ENCODE measurements around the gene ATP2A1.
"Not testable (repeated sequence)": the region's sequence is repeated elsewhere in the genome, so short reads cannot be mapped to it uniquely, and the experiment has no call there.

The ATP2A1 gene

DNA sequence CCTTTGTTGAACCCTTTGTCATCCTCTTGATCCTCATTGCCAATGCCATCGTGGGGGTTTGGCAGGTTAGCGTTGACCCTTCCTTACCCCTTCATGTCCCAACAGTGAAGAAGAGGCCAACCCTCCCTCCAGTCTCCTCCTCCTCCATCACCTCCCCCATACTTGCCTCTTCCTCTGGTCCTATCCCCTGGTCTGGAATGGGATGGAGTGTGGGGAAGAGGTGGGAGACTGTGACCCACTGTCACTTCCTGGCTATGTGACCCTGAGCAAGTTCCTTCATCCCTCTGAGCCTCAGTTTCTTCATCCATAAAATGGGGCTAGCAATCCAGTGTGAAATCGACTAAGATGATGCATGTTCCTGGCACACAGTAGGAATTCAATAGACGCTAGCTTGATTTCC is 2.7 kb downstream of the ATP2A1 start:
- Histone ChIP-seq H3K27ac (ENCODE audit: low read depth, low read length) (no peak overlapping the region), H3K9me3 (ENCODE audit: control insufficient read depth in 1 of 2, low read length in 2 of 2) (no peaks in the 10 kb centered on the region), H3K4me3 (ENCODE audit: low read depth in 1 of 2, low read length in 2 of 2) (no peak overlapping the region), H3K36me3 (ENCODE audit: control insufficient read depth in 1 of 2, insufficient read depth in 2 of 2, low read length in 2 of 2) (no peaks in the 10 kb centered on the region), H3K4me1 (ENCODE audit: control insufficient read depth in 1 of 2, insufficient read depth in 2 of 2, low read length in 2 of 2) (peaks cover 8 to 12% of the 10 kb centered on the region in 2 donors), H3K9ac (ENCODE audit: low read depth in 1 of 2, low read length in 2 of 2) (no peak overlapping the region), H3K27me3 (ENCODE audit: control insufficient read depth in 1 of 2, insufficient read depth in 2 of 2, low read length in 2 of 2) (peaks cover 20% of the 10 kb centered on the region in 2 donors)

DNA sequence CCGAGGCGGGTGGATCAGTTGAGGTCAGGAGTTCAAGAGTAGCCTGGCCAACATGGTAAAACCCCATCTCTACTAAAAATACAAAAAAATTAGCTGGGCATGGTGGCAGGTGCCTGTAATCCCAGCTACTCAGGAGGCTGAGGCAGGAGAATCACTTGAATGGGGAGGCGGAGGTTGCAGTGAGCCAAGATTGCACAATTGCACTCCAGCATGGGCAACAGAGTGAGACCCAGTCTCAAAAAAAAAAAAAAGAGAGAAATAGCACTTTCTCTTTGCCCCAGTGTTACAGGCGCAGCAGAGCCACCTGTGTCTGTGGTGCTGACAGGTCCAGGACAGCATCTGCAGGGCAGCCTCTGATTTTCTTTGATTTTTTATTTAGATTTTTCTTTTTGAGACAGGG is 3.3 kb downstream of the ATP2A1 start:
- not testable (repeated sequence) for H3K9ac ChIP-seq (ENCODE audit: low read depth in 1 of 2, low read length in 2 of 2); H3K27ac ChIP-seq (ENCODE audit: low read depth, low read length); H3K9me3 ChIP-seq (ENCODE audit: control insufficient read depth in 1 of 2, low read length in 2 of 2); H3K36me3 ChIP-seq (ENCODE audit: control insufficient read depth in 1 of 2, insufficient read depth in 2 of 2, low read length in 2 of 2); H3K4me3 ChIP-seq (ENCODE audit: low read depth in 1 of 2, low read length in 2 of 2)
- peaks cover 8 to 12% of the 10 kb centered on the region in 2 donors for H3K4me1 ChIP-seq (ENCODE audit: control insufficient read depth in 1 of 2, insufficient read depth in 2 of 2, low read length in 2 of 2)
- H3K27me3 ChIP-seq (ENCODE audit: control insufficient read depth in 1 of 2, insufficient read depth in 2 of 2, low read length in 2 of 2): peaks cover 20% of the 10 kb centered on the region in 2 donors

DNA sequence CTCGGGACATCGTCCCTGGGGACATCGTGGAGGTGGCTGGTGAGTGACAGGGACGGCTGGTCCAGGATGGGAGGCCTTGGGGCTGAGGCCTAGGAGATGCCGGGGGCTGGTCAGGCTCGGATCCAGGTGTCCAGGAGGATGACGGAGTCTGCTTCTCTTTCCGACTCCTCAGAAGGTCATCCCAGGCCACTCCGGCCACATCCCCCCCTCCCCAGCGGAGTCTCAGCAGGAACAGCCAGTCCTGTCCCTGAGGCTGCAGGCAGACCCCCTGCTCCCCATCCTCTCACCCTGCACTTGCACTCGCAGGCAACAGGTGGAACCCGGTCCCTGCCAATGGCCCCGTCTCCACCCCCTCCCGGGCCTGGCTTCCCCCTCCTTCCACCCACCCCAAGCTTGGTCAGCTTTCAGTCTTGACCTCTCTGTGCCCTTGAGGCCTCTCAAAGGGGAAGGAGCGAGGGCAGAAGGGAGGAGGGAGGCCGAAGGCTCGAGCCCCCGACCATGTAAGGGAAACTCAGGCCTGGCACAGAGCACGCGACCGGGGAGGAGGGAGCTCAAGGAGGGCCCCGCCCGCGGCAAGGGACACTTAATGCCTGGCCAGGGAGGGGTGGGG is 4.4 kb downstream of the ATP2A1 start:
- no peaks in the 10 kb centered on the region for H3K36me3 ChIP-seq (ENCODE audit: control insufficient read depth in 1 of 2, insufficient read depth in 2 of 2, low read length in 2 of 2)
- no peaks in the 10 kb centered on the region for H3K9me3 ChIP-seq (ENCODE audit: control insufficient read depth in 1 of 2, low read length in 2 of 2)
- peaks cover 8 to 12% of the 10 kb centered on the region in 2 donors for H3K4me1 ChIP-seq (ENCODE audit: control insufficient read depth in 1 of 2, insufficient read depth in 2 of 2, low read length in 2 of 2)
- no peak overlapping the region for H3K9ac ChIP-seq (ENCODE audit: low read depth in 1 of 2, low read length in 2 of 2)
- no peak overlapping the region for H3K4me3 ChIP-seq (ENCODE audit: low read depth in 1 of 2, low read length in 2 of 2)
- H3K27me3 ChIP-seq (ENCODE audit: control insufficient read depth in 1 of 2, insufficient read depth in 2 of 2, low read length in 2 of 2): peaks cover 20% of the 10 kb centered on the region in 2 donors
- no peak overlapping the region for H3K27ac ChIP-seq (ENCODE audit: low read depth, low read length)

DNA sequence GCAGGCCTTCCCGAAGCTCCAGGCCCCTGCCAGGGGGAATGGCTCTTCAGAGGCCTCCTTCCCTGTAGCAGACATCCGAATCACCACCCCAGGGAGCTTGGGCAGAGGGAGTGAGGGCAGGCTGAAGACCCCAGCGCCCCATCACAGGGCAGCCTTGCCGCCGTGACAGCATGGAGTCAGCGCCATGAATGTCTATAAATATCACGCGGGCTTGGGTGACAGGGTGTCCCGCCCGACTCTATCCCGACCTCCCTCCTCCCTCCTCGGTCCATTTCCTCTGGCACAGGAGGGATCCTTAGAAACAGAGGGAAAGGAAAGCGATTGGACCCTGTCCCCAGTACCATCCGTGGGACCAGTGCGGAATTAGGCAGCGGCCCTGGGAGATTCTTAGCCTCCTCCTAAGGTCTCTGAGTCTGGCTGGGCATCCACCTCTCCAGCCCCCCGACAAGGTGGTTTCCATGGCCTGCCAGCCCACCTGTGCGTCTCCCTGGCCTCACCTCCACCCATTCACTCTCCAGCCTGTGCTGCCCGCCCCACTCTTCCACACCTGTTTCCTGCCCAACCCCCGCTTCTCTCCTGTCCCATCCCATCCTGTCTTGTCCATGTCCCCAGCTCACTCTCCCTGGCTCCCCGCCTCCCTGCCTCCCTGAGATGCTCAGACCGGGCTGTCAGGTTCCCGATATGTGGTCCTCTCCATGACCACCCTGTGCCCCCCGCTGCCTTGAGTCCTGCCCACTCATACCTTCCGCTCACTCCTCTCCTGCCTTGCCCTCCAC is 5.1 kb downstream of the ATP2A1 start:
- Histone ChIP-seq H3K27ac (ENCODE audit: low read depth, low read length) (no peak overlapping the region), H3K9me3 (ENCODE audit: control insufficient read depth in 1 of 2, low read length in 2 of 2) (no peaks in the 10 kb centered on the region), H3K36me3 (ENCODE audit: control insufficient read depth in 1 of 2, insufficient read depth in 2 of 2, low read length in 2 of 2) (no peaks in the 10 kb centered on the region), H3K27me3 (ENCODE audit: control insufficient read depth in 1 of 2, insufficient read depth in 2 of 2, low read length in 2 of 2) (peaks cover 20% of the 10 kb centered on the region in 2 donors), H3K4me3 (ENCODE audit: low read depth in 1 of 2, low read length in 2 of 2) (no peak overlapping the region), H3K4me1 (ENCODE audit: control insufficient read depth in 1 of 2, insufficient read depth in 2 of 2, low read length in 2 of 2) (peaks cover 8 to 12% of the 10 kb centered on the region in 2 donors), H3K9ac (ENCODE audit: low read depth in 1 of 2, low read length in 2 of 2) (no peak overlapping the region)

DNA sequence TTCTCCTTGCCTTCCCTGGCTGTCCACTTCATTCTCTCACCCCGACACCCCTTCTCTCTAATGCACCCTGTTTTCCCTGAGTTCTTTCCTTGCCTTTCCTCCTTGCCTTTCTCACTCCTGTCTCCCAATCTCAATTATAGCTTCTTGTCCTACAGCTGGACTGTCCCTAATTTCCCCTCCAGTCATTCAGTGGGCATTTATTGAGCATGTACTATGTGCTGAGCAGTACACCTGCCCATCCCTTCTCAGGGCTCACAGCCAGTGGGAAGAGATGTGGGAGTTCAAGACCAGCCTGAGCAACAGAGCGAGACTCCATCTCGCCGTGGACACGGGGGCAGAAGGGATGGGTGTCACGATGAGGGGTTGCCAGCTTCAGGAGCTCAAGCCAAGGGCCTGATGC is 5.8 kb downstream of the ATP2A1 start:
- Histone ChIP-seq H3K4me3 (ENCODE audit: low read depth in 1 of 2, low read length in 2 of 2) (no peak overlapping the region), H3K4me1 (ENCODE audit: control insufficient read depth in 1 of 2, insufficient read depth in 2 of 2, low read length in 2 of 2) (peaks cover 5 to 11% of the 10 kb centered on the region in 2 donors), H3K9me3 (ENCODE audit: control insufficient read depth in 1 of 2, low read length in 2 of 2) (no peaks in the 10 kb centered on the region), H3K9ac (ENCODE audit: low read depth in 1 of 2, low read length in 2 of 2) (no peak overlapping the region), H3K36me3 (ENCODE audit: control insufficient read depth in 1 of 2, insufficient read depth in 2 of 2, low read length in 2 of 2) (no peaks in the 10 kb centered on the region), H3K27ac (ENCODE audit: low read depth, low read length) (no peak overlapping the region), H3K27me3 (ENCODE audit: control insufficient read depth in 1 of 2, insufficient read depth in 2 of 2, low read length in 2 of 2) (peaks cover 20% of the 10 kb centered on the region in 2 donors)

DNA sequence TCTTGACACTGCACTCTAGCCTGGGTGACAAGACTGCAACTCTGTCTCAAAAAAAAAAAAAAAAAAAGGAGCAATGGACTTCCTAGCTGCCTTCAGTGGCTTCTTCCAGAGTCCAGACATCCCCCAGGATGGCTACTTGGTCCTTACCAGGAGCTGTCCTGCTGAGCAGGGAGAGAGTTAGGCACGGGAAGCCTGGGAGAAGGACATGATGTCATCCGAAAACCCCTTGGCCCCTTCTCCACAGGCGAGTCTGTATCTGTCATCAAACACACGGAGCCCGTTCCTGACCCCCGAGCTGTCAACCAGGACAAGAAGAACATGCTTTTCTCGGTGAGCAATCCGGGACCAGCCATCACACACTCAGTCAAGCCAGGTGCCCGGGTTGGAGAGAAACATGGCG is 8.7 kb downstream of the ATP2A1 start:
- Histone ChIP-seq H3K9me3 (ENCODE audit: control insufficient read depth in 1 of 2, low read length in 2 of 2) (no peaks in the 10 kb centered on the region), H3K9ac (ENCODE audit: low read depth in 1 of 2, low read length in 2 of 2) (no peak overlapping the region), H3K36me3 (ENCODE audit: control insufficient read depth in 1 of 2, insufficient read depth in 2 of 2, low read length in 2 of 2) (no peaks in the 10 kb centered on the region), H3K4me1 (ENCODE audit: control insufficient read depth in 1 of 2, insufficient read depth in 2 of 2, low read length in 2 of 2) (no peaks in the 10 kb centered on the region), H3K27me3 (ENCODE audit: control insufficient read depth in 1 of 2, insufficient read depth in 2 of 2, low read length in 2 of 2) (peaks cover 11 to 14% of the 10 kb centered on the region in 2 donors), H3K4me3 (ENCODE audit: low read depth in 1 of 2, low read length in 2 of 2) (no peak overlapping the region), H3K27ac (ENCODE audit: low read depth, low read length) (no peak overlapping the region)

DNA sequence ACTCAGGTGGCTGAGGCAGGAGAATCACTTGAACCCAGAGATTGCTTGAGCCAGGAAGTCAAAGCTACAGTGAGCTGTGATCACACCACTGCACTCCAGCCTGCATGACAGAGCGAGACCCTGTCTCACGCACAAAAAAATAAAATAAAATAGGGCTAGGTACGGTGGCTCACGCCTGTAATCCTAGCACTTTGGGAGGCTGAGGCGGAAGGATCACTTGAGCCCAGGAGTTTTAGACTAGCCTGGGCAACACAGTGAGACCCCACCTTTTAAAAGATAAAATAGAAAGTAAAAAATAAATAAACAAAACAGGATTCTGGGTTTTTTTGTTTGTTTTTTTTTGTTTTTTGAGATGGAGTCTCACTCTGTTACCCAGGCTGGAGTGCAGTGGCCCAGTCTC is 12.1 kb downstream of the ATP2A1 start:
- not testable (repeated sequence) for H3K9me3 ChIP-seq (ENCODE audit: control insufficient read depth in 1 of 2, low read length in 2 of 2); H3K4me1 ChIP-seq (ENCODE audit: control insufficient read depth in 1 of 2, insufficient read depth in 2 of 2, low read length in 2 of 2); H3K9ac ChIP-seq (ENCODE audit: low read depth in 1 of 2, low read length in 2 of 2); H3K27ac ChIP-seq (ENCODE audit: low read depth, low read length); H3K27me3 ChIP-seq (ENCODE audit: control insufficient read depth in 1 of 2, insufficient read depth in 2 of 2, low read length in 2 of 2); H3K4me3 ChIP-seq (ENCODE audit: low read depth in 1 of 2, low read length in 2 of 2); H3K36me3 ChIP-seq (ENCODE audit: control insufficient read depth in 1 of 2, insufficient read depth in 2 of 2, low read length in 2 of 2)

DNA sequence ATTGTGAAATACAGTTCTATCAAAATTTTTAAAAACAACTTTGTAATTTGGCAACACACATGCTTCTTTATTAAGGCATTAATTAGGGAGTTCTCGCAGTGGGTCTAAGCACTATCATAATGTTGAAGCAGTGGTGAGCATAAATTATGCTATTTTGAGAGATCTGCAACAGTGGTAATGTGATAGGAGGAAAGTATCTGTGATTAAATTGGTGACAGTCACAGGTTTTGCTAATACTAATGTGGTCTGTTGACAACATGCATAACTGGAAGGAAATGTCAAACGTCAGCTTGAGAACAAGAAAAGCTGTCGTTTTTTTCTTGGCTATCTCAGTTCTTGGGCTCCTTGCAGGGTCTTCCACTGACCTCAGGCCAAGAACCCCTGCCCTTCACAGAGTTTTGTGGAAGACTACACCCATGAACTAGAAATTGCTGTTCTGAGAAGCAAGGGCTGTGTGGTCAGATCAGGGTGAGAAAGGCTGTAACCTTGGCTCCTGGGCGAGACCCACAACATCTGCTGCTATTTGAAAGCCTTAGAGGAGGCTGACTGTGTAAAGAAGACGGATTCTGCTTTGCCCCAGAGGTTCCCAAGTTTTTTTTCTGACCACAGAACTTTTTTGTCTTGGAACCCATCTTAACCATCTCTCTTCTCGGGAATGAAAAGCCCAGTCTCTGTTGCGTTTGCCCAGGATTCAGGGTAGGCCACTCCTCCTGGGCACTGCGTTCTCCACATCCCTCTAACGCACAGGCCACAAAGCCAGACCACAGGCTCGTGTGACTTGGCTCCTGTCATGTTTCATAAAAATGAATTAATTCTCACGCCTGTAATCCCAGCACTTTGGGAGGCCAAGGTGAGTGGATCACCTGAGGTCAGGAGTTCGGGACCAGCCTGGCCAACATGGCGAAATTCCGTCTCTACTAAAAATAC is 13.9 kb downstream of the ATP2A1 start:
- Histone ChIP-seq H3K36me3 (ENCODE audit: control insufficient read depth in 1 of 2, insufficient read depth in 2 of 2, low read length in 2 of 2) (no peaks in the 10 kb centered on the region), H3K9ac (ENCODE audit: low read depth in 1 of 2, low read length in 2 of 2) (no peak overlapping the region), H3K4me3 (ENCODE audit: low read depth in 1 of 2, low read length in 2 of 2) (no peak overlapping the region), H3K27ac (ENCODE audit: low read depth, low read length) (no peak overlapping the region), H3K9me3 (ENCODE audit: control insufficient read depth in 1 of 2, low read length in 2 of 2) (no peaks in the 10 kb centered on the region), H3K4me1 (ENCODE audit: control insufficient read depth in 1 of 2, insufficient read depth in 2 of 2, low read length in 2 of 2) (no peaks in the 10 kb centered on the region), H3K27me3 (ENCODE audit: control insufficient read depth in 1 of 2, insufficient read depth in 2 of 2, low read length in 2 of 2) (no peaks in the 10 kb centered on the region)

DNA sequence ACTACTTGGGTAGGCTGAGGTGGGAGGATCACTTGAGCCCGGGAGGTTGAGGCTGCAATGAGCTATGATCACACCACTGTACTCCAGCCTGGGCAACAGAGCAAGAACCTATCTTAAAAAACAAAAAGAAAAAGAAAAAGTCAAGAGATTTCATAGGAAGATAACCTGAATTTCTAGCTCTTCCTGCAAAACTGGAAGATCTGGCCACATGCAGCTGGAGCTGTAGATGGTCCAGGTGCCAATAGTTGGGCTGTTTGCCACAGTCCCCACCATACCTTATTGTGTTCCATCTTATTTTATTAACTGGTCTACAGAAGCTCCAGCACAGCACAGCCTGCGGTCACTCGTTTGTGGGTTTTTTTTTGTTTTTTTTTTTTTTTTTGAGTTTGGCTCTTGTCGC is 15.0 kb downstream of the ATP2A1 start:
- no peak overlapping the region for H3K9ac ChIP-seq (ENCODE audit: low read depth in 1 of 2, low read length in 2 of 2)
- no peak overlapping the region for H3K27ac ChIP-seq (ENCODE audit: low read depth, low read length)
- H3K4me3 ChIP-seq (ENCODE audit: low read depth in 1 of 2, low read length in 2 of 2): no peak overlapping the region
- H3K4me1 ChIP-seq (ENCODE audit: control insufficient read depth in 1 of 2, insufficient read depth in 2 of 2, low read length in 2 of 2): no peaks in the 10 kb centered on the region
- H3K9me3 ChIP-seq (ENCODE audit: control insufficient read depth in 1 of 2, low read length in 2 of 2): no peaks in the 10 kb centered on the region
- H3K36me3 ChIP-seq (ENCODE audit: control insufficient read depth in 1 of 2, insufficient read depth in 2 of 2, low read length in 2 of 2): no peaks in the 10 kb centered on the region
- no peaks in the 10 kb centered on the region for H3K27me3 ChIP-seq (ENCODE audit: control insufficient read depth in 1 of 2, insufficient read depth in 2 of 2, low read length in 2 of 2)

DNA sequence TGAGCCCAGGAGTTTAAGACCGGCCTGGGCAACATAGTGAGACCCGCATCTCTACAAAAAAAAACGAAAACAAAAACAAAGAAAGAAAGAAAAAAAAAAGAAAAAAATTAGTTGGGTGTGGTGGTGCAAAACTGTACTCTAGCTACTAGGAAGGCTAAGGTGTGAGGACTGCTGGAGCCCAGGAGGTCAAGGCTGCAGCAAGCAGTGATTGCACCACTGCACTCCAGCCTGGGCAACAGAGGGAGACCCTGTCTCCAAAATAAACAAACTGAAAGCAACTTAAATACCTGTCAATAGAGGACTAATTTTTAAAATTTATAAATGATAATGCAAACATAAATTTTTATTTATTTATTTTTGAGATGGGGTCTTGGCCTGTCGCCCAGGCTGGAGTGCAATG is 17.3 kb downstream of the ATP2A1 start:
- no peaks in the 10 kb centered on the region for H3K4me1 ChIP-seq (ENCODE audit: control insufficient read depth in 1 of 2, insufficient read depth in 2 of 2, low read length in 2 of 2)
- H3K27ac ChIP-seq (ENCODE audit: low read depth, low read length): no peak overlapping the region
- H3K9me3 ChIP-seq (ENCODE audit: control insufficient read depth in 1 of 2, low read length in 2 of 2): no peaks in the 10 kb centered on the region
- H3K36me3 ChIP-seq (ENCODE audit: control insufficient read depth in 1 of 2, insufficient read depth in 2 of 2, low read length in 2 of 2): no peaks in the 10 kb centered on the region
- H3K27me3 ChIP-seq (ENCODE audit: control insufficient read depth in 1 of 2, insufficient read depth in 2 of 2, low read length in 2 of 2): no peaks in the 10 kb centered on the region
- no peak overlapping the region for H3K4me3 ChIP-seq (ENCODE audit: low read depth in 1 of 2, low read length in 2 of 2)
- no peak overlapping the region for H3K9ac ChIP-seq (ENCODE audit: low read depth in 1 of 2, low read length in 2 of 2)

Data from duodenal mucosa (tissue), 2 donors.